Activated CD4-positive, alpha-beta T cell treated with anti-CD3 and anti-CD28 coated beads, Interleukin-2, Interleukin-4, amounts not matched to agents 100 ng/mL and 50 ng/mL, durations not matched to agents 16 hours and 8 hours (primary cell): Measurements from ENCODE around the gene ADAM21.
"Not testable (repeated sequence)": the region's sequence is repeated elsewhere in the genome, so short reads cannot be mapped to it uniquely, and the experiment has no call there.

Experiments used
- DNase-seq: peaks from one replicate; pipeline ENCODE4 v3.0.0-alpha.2; 2020; ENCODE audit warnings: low spot score

Gene ADAM21

GRCh38 chr14:70451874-70452273 lies at the start of gene ADAM21:
Gene ADAM21 (plus strand): TSS chr14:70452174. CDS start chr14:70457500, 5,326 bp downstream.
- no peak for DNase-seq

GRCh38 chr14:70403335-70403734 lies 48.6 kb upstream of the ADAM21 start:
- not testable (repeated sequence) for DNase-seq

GRCh38 chr14:70406216-70406615 lies 45.8 kb upstream of the ADAM21 start:
- DNase-seq, result not testable (repeated sequence)

- DNase-seq, result no peak
These were observed 44.4 kb upstream of the ADAM21 start for GRCh38 chr14:70407621-70408020.

- DNase-seq, result no peak
These were observed 36.2 kb upstream of the ADAM21 start for GRCh38 chr14:70415788-70416187.

- DNase-seq, result no peak
These were observed 35.6 kb upstream of the ADAM21 start for GRCh38 chr14:70416338-70416724.

- peak; percentile 49 for DNase-seq
These were observed 35.1 kb upstream of the ADAM21 start, which contains the start of gene SYNJ2BP for GRCh38 chr14:70416725-70417349. Gene SYNJ2BP (minus strand): TSS chr14:70417090. CDS start chr14:70416963, 127 bp downstream.

GRCh38 chr14:70419270-70419931 lies 32.6 kb upstream of the ADAM21 start:
- DNase-seq, result not testable (repeated sequence)

GRCh38 chr14:70422538-70422937 lies 29.4 kb upstream of the ADAM21 start:
- no peak for DNase-seq

GRCh38 chr14:70425354-70425753 lies 26.6 kb upstream of the ADAM21 start:
- no peak for DNase-seq

GRCh38 chr14:70426555-70426954 lies 25.4 kb upstream of the ADAM21 start:
- not testable (repeated sequence) for DNase-seq

- no peak for DNase-seq
These were observed 15.1 kb upstream of the ADAM21 start for GRCh38 chr14:70436867-70437266.

GRCh38 chr14:70441641-70442040 lies 10.3 kb upstream of the ADAM21 start:
- no peak for DNase-seq

GRCh38 chr14:70442750-70443149 lies 9.2 kb upstream of the ADAM21 start:
- no peak for DNase-seq

- no peak for DNase-seq
These were observed 3.2 kb upstream of the ADAM21 start for GRCh38 chr14:70448633-70449340.

- no peak for DNase-seq
These were observed 2.8 kb downstream of the ADAM21 start for GRCh38 chr14:70454731-70455130.

- DNase-seq, result no peak
These were observed 16.8 kb downstream of the ADAM21 start for GRCh38 chr14:70468731-70469130.

- not testable (repeated sequence) for DNase-seq
These were observed 19.0 kb downstream of the ADAM21 start for GRCh38 chr14:70470863-70471563.

- peak; percentile 43 for DNase-seq
These were observed 20.5 kb downstream of the ADAM21 start for GRCh38 chr14:70472253-70473159.

- DNase-seq, result no peak
These were observed 21.9 kb downstream of the ADAM21 start for GRCh38 chr14:70473825-70474224.

- DNase-seq, result not testable (repeated sequence)
These were observed 23.5 kb downstream of the ADAM21 start for GRCh38 chr14:70475459-70475858.
